Aorta (tissue), 5 donors: ENCODE results near the gene ANP32D. TPM values are rescaled to one million over a fixed set of nuclear protein-coding genes. Genes with fewer than 3 reads are reported as not detected.
"Not testable (repeated sequence)": the region's sequence is repeated elsewhere in the genome, so short reads cannot be mapped to it uniquely, and the experiment has no call there.

ENCODE experiments used
- ATAC-seq: fragments of 200-7000 bp; cut with Tn5 transposase; one replicate; pipeline ENCODE4 v1.9.1; 2022; ENCODE audit warnings: moderate library complexity; ENCODE audit not compliant: low FRiP score
- DNase-seq, 2 donors: peaks; one replicate each; pipeline ENCODE4 v3.0.0-alpha.2; 2020
- H3K27ac ChIP-seq, 2 donors: one replicate each; pipeline ENCODE4 v1.5.1; 2013; ENCODE audit warnings: low read length in 2 of 2, mild to moderate bottlenecking in 2 of 2, moderate library complexity in 2 of 2, control low read depth in 1 of 2, inconsistent platforms in 1 of 2, low read depth in 1 of 2
- H3K27me3 ChIP-seq, 2 donors: one replicate each; pipeline ENCODE4 v1.6.1; 2013; ENCODE audit warnings: control low read depth in 1 of 2, low read length in 1 of 2, mild to moderate bottlenecking in 1 of 2, moderate library complexity in 1 of 2; ENCODE audit not compliant: insufficient read depth in 2 of 2, control insufficient read depth in 1 of 2
- H3K36me3 ChIP-seq, 2 donors: one replicate each; pipeline ENCODE4 v1.6.1; 2013; ENCODE audit warnings: control low read depth in 1 of 2, low read length in 1 of 2, mild to moderate bottlenecking in 1 of 2; ENCODE audit not compliant: insufficient read depth in 2 of 2, control insufficient read depth in 1 of 2
- H3K4me1 ChIP-seq, 2 donors: one replicate each; pipeline ENCODE4 v1.6.1; 2013; ENCODE audit warnings: low read length in 2 of 2, control low read depth in 1 of 2, mild to moderate bottlenecking in 1 of 2, moderate library complexity in 1 of 2; ENCODE audit not compliant: insufficient read depth in 2 of 2, control insufficient read depth in 1 of 2
- H3K4me3 ChIP-seq, 2 donors: one replicate each; pipeline ENCODE4 v1.5.1; 2013; ENCODE audit warnings: low read length in 2 of 2, control low read depth in 1 of 2, mild to moderate bottlenecking in 1 of 2
- H3K9me3 ChIP-seq: one replicate; pipeline ENCODE4 v1.6.1; 2013; ENCODE audit warnings: mild to moderate bottlenecking, low read length; ENCODE audit not compliant: control insufficient read depth
- WGBS, 2 donors: extraction: QIAGEN DNeasy Blood & Tissue Kit; methylation state at CpG; one replicate each; pipeline ENCODE4 v1.1.7; 2013; 5-methylcytosine and 5-hydroxymethylcytosine counted together
- intact Hi-C, 2 donors: fragments of 100-400 bp; cut with DNase I; formaldehyde crosslinking; loops; one replicate each; pipeline versions ENCODE4 v1.14.2 to v1.15.0; 2022
- polyA plus RNA-seq, 2 donors: library from polyadenylated mRNA; stranded (reverse); fragments of 200-250 nt; gene quantifications; one replicate each; pipeline ENCODE4 v1.2.3, GENCODE V29; 2013
- total RNA-seq, 2 donors: library from RNA; stranded (reverse); fragmentation: NEBNext Ultra II Directional; extraction: Animal tissue kit (Norgen Biotek cat#: 25700); gene quantifications; one replicate each; pipeline ENCODE4 v1.2.1, GENCODE V29; 2021
- donor health status: healthy with polysubstance abuse.
- donor health status: Bipolar disorder and iron deficiency.
- donor health status: DM: no; HTN: no; CAD: no.
- donor health status: DM: no; HTN: no; CAD: no.
- donor health status: DM: yes; HTN: yes; CAD: no.

ANP32D gene
- total and polyA plus RNA-seq, 4 donors: not detected

GRCh38 chr12:48482930-48483329, 10.6 kb downstream of the ANP32D start:
- no peaks in the 10 kb centered on the region for H3K9me3 ChIP-seq
- H3K27me3 ChIP-seq: peaks cover 0 to 2% of the 10 kb centered on the region in 2 donors
- H3K27ac ChIP-seq: no peak overlapping the region
- intact Hi-C loops: loop anchor here in 1 of 2 donors (10.0 kb wide), 1 partner anchor 58 kb away; no protein-coding TSS in a partner anchor
- no peaks in the 10 kb centered on the region for H3K4me1 ChIP-seq
- WGBS, 2 donors: 74 to 91% methylated on average over 3 of the region's 3 CpGs
- ATAC-seq (no peak), DNase-seq (no peak)
- H3K4me3 ChIP-seq: no peak overlapping the region
- H3K36me3 ChIP-seq: no peaks in the 10 kb centered on the region

GRCh38 chr12:48486261-48486660, 13.9 kb downstream of the ANP32D start:
- ATAC-seq: no peak
- H3K4me1 ChIP-seq: no peaks in the 10 kb centered on the region
- peaks cover 0 to 2% of the 10 kb centered on the region in 2 donors for H3K27me3 ChIP-seq
- no peak for DNase-seq
- no peak overlapping the region for H3K27ac ChIP-seq
- no peaks in the 10 kb centered on the region for H3K9me3 ChIP-seq
- no peaks in the 10 kb centered on the region for H3K36me3 ChIP-seq
- 79 to 81% methylated on average over 2 of the region's 2 CpGs for WGBS, 2 donors
- intact Hi-C loops: loop anchor here in 1 of 2 donors (10.0 kb wide), 1 partner anchor 61 kb away; no protein-coding TSS in a partner anchor
- H3K4me3 ChIP-seq: no peak overlapping the region

- Histone ChIP-seq H3K4me3 (no peak overlapping the region), H3K9me3 (no peaks in the 10 kb centered on the region), H3K27ac (no peak overlapping the region), H3K27me3 (peaks cover 0 to 2% of the 10 kb centered on the region in 2 donors), H3K36me3 (no peaks in the 10 kb centered on the region), H3K4me1 (no peaks in the 10 kb centered on the region)
- ATAC-seq: no peak
- no peak for DNase-seq
- WGBS, 2 donors: 66 to 71% methylated on average over 5 of the region's 5 CpGs
- intact Hi-C loops: loop anchor here in 1 of 2 donors (10.0 kb wide), 1 partner anchor 62 kb away; no protein-coding TSS in a partner anchor
Measured at GRCh38 chr12:48486679-48487078, 14.3 kb downstream of the ANP32D start.

- Histone ChIP-seq H3K36me3 (no peaks in the 10 kb centered on the region), H3K27me3 (peaks cover 0 to 2% of the 10 kb centered on the region in 2 donors), H3K4me1 (no peaks in the 10 kb centered on the region), H3K4me3 (no peak overlapping the region), H3K27ac (no peak overlapping the region), H3K9me3 (no peaks in the 10 kb centered on the region)
- WGBS, 2 donors: 64 to 71% methylated on average over 2 of the region's 2 CpGs
- DNase-seq (no peak), ATAC-seq (no peak)
- intact Hi-C loops: loop anchor here in 1 of 2 donors (10.0 kb wide), 1 partner anchor 64 kb away; no protein-coding TSS in a partner anchor
Measured at GRCh38 chr12:48489012-48489411, 16.7 kb downstream of the ANP32D start.

GRCh38 chr12:48489456-48489855, 17.1 kb downstream of the ANP32D start:
- not testable (repeated sequence) for H3K27ac ChIP-seq, DNase-seq, H3K9me3 ChIP-seq, ATAC-seq, H3K4me3 ChIP-seq, H3K36me3 ChIP-seq, H3K27me3 ChIP-seq, H3K4me1 ChIP-seq
- intact Hi-C loops: loop anchor here in 1 of 2 donors (10.0 kb wide), 1 partner anchor 65 kb away; no protein-coding TSS in a partner anchor
- 80 to 84% methylated on average over 7 of the region's 7 CpGs for WGBS, 2 donors

- H3K4me1 ChIP-seq, H3K4me3 ChIP-seq, DNase-seq, H3K27ac ChIP-seq, intact Hi-C loops, H3K27me3 ChIP-seq, H3K9me3 ChIP-seq, H3K36me3 ChIP-seq, ATAC-seq: not testable (repeated sequence)
- WGBS, 2 donors: 94 to 95% methylated on average over 15 to 27 of the region's 32 CpGs
Measured at GRCh38 chr12:48500281-48500680, 27.9 kb downstream of the ANP32D start.

- H3K4me3 ChIP-seq, DNase-seq, ATAC-seq, H3K4me1 ChIP-seq, H3K9me3 ChIP-seq, intact Hi-C loops, H3K27ac ChIP-seq, H3K36me3 ChIP-seq, H3K27me3 ChIP-seq: not testable (repeated sequence)
- 30 to 31% methylated on average over 2 of the region's 2 CpGs for WGBS, 2 donors
Measured at GRCh38 chr12:48506836-48507235, 34.5 kb downstream of the ANP32D start.

- no peak for DNase-seq
- Histone ChIP-seq H3K27me3 (no peaks in the 10 kb centered on the region), H3K9me3 (no peaks in the 10 kb centered on the region), H3K36me3 (no peaks in the 10 kb centered on the region), H3K4me3 (no peak overlapping the region), H3K4me1 (no peaks in the 10 kb centered on the region), H3K27ac (no peak overlapping the region)
- intact Hi-C loops: no loop called here
- 67 to 71% methylated on average over 2 of the region's 2 CpGs for WGBS, 2 donors
- ATAC-seq: no peak
Measured at GRCh38 chr12:48508987-48509386, 36.6 kb downstream of the ANP32D start.

GRCh38 chr12:48510111-48510510, 37.8 kb downstream of the ANP32D start:
- Histone ChIP-seq H3K27ac (no peak overlapping the region), H3K36me3 (no peaks in the 10 kb centered on the region), H3K9me3 (no peaks in the 10 kb centered on the region), H3K4me1 (no peaks in the 10 kb centered on the region), H3K27me3 (no peaks in the 10 kb centered on the region), H3K4me3 (no peak overlapping the region)
- no peak for DNase-seq
- WGBS, 2 donors: 14 to 33% methylated on average over 1 of the region's 1 CpG
- no peak for ATAC-seq
- intact Hi-C loops: no loop called here
